HuH-7 (cell line): ENCODE measurements around the gene CCDC88C.
A peak's percentile ranks its signal among the peaks of the same experiment; 100 is the strongest.
"Not testable (repeated sequence)": the region's sequence is repeated elsewhere in the genome, so short reads cannot be mapped to it uniquely, and the experiment has no call there.

Source experiments
- DNase-seq: peaks from one replicate; pipeline ENCODE4 v3.0.0; 2011; ENCODE audit warnings: low spot score

CCDC88C gene

DNA sequence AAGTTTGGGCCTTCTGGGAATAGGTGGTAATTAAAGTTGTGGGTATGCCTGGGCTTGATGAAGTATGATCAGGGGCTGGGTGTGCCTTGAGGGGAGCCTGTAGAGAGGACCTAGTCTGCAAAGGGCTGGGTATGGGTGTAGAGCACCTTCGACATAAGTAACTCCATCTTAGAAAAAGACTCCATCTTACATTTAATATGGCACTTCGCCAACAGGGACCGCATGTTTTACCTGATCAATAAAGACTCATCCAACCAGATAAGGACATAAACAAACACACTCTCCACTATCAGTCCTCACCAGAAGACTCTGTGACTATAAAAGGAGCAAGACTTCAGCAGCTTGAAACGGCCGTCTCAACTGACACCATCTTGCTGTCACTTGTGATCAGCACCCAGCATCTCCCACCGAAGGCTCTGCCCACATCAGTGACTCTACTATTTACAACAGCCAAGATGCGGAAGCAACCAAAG lies 149.6 kb downstream of the CCDC88C start:
- no peak for DNase-seq

DNA sequence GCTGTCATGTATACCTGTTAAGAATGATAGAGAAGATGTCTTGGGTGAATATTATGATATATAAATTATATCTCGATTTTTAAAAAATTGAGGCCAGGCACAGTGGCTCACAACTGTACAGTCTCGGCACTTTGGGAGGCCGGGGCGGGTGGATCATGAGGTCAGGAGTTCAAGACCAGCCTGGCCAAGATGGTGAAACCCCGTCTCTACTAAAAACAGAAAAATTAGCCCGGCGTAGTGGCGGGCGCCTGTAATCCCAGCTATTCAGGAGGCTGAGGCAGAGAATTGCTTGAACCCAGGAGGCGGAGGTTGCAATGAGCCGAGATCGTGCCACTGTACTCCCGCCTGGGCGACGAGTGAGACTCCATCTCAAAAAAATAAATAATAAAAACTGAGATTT lies 151.3 kb downstream of the CCDC88C start:
- DNase-seq: not testable (repeated sequence)

DNA sequence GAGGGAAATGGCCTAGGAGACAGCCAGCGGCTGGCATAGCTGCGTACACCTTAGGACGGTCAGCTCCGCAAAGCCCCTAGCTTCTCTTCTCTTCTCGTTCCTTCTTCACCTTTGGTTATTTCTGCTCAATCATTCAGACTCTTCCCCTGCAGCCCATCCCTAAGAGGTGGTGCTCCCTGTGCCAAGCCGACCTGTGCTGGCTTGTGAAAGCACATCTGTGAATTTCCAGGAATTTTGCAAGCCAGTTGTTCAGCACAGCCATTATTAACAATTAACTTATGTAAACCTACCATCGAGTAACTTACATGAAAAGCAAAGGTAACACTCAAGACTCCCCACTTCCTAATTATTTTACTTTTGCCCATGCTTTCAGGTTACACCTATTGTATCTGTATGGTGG lies 152.2 kb downstream of the CCDC88C start:
- DNase-seq: no peak

DNA sequence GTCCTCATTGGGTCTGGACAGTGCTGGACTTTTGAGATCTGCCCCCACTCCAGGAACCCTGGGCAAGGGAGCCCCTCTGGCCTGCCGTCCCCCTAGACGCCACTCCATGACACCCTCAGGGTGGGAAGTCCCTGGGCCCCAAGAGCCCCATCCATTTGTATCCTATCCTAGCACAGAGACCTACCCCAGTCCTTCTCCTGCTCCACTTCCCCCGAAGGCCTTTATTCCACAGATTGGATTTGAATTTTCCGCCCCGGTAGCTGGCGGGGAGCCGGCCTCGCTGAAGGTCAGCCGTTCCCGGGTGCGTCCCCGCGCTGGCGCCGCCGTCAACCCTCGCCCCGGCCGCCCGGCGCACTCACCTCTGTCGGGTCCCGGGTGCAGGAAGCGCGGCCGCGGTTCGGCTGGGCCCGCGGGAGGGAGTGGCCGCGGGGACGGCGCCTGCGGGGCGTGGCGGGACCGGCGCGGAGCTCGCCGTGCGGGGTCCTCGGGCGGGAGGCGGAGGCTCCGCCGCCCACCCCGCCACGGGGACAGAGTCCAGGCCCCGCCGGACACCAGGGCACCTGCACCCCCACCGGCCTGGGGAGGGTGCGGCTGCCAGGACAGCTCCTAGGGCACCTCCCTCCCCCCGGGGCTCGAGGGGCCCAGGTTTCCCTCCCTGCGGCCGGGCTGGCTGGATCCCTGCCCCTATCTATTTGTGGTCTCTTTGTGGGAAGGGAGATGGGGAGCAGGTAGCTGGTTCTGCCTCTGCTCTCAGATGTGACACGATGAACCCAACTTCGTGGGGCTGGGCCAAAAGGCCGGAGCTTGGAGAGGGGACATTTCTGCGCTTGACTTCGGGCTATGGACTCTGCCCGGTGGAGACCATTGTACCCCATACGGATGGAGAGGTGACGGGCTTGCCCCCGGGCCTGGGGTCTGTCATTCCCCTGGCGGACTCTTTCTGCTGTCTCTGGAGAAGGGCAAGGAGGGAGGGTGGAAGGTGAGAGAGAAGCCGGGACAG lies 153.2 kb downstream of the CCDC88C start:
- no peak for DNase-seq

DNA sequence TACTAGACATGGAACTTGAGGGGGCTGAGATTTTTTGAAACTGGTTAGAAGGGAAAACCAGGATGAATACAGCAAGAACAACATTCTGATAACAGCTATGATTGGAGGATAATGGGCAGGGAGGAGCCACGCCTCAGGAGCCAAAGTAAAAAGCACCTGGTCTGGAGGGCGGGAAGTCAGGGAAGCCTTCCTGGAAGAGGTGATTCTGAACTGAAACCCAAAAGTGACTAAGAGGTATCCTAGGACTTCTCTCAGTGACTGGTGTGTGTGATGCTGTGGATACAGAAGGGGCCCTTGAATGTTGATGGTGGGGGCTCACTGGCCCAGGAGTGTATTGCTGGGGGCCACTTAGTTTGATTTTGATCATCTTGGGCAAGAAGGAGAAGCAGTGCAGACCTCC lies 154.3 kb downstream of the CCDC88C start:
- DNase-seq: no peak

DNA sequence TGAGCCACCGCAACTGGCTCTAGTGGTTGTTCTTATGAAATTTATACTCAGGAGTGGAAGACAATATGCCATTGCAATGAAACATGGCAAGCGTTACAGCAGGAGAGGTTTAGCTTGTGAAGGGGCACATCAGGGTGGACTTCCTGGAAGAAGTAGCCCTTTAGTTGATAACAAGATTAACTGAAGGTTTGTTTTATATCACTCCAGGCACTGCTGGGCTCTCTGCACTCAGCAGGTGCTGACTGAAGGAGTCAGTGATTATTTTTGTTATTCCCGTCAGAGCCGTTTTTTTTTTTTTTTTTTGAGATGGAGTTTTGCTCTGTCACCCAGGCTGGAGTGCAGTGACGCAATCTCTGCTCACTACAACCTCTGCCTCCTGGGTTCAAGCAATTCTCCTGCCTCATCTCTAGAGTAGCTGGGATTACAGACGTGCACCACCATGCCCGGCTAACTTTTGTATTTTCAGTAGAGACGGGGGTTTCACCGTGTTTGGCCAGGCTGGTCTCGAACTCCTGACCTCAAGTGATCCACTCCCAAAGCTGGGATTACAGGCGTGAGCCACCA lies 155.6 kb downstream of the CCDC88C start:
- DNase-seq: no peak

DNA sequence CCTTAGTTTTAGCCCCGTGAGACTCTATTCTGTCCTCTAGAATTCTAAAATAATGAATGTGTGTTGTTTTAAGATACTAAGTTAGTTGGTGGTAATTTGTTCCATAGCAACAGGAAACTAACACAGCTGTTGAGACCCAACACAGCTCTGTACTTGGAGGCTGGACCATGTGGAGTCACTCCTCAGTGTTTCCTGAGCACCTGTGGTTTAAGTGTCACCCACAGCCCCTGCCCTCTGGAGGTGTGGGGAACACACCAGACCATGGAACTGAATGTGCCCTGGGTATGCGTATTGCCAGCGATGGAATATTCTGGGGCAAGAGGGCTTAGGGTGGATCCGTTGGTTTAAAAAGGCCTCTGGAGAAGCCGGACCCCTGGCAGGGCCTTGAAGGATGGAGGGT lies 156.5 kb downstream of the CCDC88C start:
- no peak for DNase-seq

DNA sequence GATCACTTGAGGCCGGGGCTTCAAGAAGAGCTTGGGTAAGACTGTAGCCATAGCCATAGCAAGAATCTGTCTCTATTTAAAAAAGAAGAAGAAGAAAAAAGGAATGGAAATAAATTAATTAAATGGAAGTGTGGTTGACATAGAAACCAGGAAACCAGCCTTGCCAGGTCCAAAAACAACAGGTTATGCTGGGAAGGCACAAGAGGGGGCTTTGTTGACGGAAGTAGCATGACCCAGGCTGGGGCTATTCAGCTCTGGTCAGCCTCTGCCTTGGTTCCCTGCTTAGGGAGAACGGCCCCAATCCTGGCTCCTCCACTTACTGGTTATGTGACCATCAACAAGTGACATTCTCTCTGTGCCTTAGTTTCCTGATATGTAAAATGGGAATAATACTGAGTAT lies 158.7 kb downstream of the CCDC88C start:
- DNase-seq: no peak

DNA sequence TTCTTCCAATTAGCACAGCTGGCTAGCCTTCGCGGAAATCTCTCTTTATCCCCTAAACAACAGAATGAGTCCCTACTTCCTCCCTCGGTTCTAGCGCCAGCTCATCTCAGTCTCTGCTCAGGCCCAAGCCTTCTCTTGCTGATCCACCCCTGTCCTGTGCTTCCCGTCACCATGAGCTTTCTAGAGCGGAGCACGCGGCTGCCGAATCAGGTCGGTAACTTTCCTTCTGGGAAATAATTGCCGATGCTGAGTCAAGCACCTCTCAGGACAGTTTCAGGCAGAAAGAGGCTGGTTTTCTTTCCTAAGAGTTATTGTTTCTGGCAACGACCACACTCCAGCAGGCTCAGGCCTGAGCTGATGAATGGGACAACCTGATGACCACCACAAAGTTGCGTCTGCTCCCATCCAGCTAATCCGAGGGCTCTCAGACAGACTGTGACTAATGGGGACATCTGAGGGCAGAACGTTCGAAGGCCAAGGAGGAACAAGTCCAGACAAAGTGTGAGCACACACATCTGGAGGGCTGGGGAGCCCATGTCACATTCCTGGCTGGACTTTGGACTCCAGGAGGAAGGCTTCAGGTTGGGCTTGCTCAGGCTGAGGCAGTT lies 159.5 kb downstream of the CCDC88C start:
- DNase-seq: no peak

DNA sequence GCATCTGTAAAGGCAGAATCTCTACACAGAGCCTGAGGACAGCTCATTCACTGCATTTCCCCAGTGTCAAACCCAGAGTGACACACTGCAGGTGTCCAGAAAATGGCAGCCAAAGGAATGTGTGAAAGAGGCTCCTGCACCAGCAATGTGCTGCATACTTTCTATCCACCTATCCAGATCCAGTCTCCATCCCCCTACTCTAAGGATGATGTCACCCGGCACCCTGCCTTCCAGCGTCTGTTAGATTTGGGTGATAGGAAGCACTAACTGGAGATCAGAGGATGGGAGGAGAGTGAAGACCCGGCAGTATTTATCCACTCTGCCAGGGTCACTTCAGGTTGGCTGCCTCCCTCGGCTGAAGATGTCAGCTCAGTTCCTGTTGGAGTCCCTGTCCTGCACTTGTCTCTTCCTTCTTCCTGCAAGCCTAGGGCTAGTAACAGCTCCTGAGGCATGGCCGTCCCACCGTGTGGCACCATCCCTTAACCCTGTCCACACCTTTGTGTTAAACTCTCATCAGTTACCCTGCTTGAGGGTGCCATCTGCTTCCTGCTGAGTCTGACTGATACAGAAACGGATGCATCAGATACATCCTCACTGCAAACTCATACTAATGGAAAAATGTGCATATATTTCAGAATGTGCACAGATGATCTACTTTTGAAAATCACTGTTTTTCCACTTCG lies 160.2 kb downstream of the CCDC88C start:
- no peak for DNase-seq

DNA sequence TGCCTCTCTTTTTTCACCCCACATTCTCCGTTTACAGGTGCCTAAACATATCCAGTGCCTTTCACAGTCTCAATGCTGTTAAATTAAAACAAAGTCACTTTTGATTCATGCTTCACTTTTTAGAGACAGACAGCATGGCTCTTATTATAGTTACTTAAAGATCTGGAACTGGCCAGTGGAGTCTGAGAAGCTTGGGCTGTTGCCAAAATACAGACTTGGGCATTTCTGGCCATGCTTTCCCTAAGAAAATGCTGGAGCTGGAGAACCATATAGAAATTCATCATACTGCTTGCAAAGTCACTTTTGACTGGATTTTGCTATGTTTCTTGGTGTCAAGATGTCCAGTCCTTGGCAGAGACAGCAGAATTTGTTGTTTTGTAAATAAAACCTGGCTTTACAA lies 161.0 kb downstream of the CCDC88C start:
- DNase-seq: no peak

DNA sequence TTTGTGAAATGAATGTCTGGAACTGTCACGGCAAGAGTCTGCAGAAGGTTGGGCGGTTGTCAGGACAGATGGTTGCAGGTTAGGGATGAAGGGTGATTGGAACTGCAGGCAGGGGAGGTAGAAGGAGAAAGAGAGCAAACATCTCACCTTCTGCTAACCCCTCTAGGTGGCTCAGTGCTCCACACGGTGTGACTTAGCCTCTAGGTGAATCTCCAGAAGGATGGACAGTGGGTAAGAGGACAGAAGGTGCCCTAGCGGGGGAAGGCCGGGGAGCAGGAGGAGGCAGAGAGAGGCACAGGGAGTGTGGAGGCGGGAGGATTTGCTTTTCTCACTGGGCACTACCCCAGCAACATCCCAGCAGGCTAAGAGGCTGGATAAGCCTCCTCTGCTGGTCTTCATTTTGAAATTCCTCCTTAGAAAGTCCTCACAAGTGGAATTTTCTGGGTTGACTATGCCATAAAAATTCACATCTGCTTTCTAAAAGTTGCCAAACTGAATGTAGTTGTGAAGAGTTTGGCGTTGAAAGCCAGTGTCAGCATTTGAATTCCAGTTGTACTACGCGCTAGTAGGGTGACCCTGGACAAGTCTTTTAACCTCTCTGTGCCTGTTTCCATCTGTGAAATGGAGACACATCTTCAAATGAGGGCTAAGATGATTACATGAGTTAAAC lies 162.5 kb downstream of the CCDC88C start:
- DNase-seq: no peak

DNA sequence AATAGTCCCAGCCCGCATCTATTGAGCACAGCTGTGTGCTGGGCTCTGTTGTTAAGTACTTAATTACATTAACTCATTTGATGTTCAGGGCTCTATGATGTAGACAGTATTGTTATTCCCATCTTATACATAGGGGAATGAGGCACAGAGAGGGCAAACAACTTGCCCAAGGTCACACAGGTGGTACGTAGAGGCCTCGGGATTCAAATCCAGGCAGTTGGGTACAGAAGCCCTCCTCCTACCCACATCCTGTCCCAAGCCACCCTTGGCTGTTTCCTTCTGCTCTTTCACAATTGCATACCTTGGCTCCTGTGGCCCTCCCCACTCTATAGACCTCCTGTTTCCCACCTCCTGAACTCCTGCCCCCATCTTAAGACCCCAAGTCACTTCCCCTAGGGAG lies 163.2 kb downstream of the CCDC88C start:
- no peak for DNase-seq

DNA sequence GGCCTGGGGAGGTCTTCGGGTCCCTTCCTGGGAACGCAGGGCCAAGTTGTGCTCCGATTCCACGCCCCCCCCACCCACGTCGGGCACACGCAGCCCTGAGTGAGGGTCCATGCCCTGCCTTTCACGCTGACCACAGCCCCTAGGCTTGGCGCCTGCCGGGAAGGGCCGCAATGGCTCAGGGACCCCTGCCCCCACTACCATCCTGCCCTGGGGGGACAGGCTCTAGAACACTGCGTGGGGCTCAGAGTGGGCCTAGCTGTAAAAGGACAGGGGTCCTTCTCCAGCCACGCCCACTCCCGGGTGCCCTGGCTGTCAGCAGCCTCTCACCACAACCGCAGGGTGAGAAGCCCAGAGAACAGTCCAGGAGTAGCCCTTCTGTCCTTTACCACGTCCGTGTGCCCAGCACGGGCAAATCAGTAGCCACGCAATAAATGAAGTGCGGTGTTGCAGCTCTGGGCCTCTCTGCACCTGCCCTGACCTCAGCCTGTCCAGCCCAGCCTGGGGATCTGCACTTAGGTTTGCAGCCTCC lies 163.8 kb downstream of the CCDC88C start:
- no peak for DNase-seq

DNA sequence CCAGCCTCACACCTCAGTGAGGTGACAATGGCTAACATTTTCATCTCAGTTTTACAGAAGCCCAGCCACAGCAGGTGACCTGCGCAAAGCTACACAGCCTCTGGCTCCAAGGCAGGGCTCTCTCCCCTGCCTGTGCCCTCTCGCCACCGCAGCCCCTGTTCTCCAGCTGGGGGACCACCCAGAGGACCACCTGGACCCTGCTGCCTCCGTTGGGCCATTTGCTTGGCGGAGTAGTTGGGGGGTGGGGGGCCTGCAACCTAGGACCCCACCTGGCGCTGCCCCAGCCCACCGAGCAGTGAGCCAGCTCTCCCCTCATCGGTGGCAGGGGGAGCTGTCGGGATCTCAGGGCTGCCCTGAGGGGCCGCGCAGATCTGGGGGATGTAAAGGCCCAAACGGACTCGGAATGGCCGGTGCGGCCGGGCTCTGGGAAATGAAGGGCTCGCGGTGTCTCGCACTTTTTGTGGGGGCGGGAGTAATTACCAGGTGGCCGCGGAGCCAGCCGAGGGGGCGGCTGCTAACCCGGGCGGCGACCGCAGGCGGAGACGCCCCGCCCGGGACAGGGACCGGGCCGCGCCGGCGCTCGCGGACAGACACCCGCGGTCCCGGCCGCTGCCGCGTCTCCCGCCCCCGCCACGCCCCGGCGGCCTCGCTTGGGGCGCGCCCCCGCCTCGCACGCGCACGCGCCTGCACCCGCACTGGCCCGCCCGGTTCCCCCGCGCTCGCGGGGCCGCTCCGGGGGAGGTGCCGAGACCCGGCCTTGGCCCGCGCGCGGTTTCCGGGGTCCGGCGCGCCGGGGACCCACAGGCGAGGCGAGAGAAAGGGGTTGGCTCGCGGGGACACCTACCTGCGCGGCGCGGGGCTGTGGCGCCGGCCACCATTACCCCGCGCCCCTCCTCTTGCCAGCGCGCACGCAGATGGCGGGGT lies 164.5 kb downstream of the CCDC88C start:
- DNase-seq: peak; percentile 41

DNA sequence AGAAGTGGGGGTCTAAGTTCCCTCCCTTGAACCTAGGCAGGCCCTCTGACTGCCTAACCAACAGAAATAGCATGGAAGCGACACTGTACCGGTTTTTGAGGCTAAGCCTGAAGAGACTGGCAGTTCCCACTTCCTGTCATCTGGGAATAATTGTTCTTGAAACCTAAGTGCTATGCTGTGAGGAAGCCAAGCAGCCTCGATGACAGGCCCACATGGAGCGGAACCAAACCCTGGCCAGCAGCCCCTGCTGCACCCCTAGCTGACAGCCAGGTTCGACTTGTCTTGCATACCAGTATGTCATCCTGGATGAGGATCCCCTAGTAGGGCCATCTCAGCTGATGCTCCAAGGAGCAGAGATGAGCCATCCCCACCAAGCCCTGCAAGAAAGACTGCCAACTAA lies 166.7 kb downstream of the CCDC88C start:
- no peak for DNase-seq

DNA sequence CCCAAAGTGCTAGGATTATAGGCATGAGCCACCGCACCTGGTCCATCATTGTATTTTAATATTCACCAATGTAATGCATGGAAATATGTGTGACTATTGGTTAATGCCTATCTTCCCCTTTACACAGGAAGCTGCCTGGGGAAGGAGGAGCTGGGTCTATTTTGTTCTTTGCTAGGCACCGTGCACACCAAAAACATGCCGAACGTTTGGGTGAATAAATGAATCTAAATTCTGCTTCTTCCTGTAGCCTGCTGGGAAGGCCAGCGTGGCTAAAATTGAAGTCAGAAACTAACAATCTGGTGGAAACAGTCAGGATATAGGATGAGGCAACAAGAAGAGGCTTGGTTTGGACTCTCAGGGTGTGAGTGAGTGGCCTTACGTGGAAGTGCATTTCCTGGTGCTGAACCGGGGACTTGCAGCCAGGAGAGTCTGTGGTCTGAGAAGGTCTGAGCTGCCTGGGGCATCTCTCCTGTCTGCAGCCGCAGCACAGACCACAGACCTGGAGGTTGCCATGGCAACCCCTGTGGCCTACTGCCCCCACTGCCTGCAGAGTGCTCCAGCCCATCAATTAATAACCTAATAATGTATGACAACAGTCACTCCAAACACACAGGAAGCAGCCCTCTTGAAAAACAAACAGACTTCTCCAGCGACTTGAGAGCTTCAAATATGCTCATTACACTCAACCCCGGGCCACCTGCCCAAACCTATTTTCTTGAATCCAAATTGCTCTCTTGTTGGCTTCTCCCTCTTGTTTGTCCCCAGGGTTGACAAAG lies 167.6 kb downstream of the CCDC88C start:
- DNase-seq: no peak

DNA sequence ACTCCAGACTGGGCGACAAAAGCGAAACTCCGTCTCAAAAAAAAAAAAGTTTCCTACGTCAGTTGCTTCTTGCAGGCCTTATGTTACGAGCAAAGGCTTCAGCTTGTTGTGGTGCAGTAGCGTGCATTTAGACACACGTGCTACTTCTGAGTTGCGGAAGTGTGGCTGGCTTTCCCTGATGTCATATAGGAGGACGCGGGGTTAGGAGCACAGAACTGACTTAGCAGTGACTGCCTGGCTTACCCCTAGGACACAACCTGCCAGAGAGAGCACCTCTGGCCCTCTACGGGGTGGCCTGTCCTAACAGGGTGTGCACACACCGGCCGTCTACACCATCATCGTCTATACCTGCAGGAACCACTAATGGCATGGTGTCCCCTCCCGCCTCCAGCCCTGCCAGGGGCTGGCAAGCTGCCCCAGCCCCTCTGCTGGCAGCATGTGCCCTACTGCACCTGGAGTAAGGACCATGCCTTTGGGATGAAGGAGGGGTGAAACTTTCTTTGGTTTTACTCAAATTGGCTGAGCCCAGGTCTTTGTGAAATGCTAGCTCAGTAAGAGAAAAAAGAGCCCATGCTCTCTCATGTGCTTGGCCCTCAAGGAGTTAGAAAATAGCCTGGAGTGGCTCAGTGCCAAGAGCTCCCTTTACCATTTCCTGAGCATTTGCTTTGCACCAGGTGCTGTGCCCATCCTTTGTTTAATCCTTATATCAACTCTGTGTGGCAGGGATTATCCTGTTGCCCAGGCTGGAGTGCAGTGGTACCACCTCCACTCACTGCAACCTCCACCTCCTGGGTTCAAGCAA lies 171.4 kb downstream of the CCDC88C start:
- DNase-seq: no peak

DNA sequence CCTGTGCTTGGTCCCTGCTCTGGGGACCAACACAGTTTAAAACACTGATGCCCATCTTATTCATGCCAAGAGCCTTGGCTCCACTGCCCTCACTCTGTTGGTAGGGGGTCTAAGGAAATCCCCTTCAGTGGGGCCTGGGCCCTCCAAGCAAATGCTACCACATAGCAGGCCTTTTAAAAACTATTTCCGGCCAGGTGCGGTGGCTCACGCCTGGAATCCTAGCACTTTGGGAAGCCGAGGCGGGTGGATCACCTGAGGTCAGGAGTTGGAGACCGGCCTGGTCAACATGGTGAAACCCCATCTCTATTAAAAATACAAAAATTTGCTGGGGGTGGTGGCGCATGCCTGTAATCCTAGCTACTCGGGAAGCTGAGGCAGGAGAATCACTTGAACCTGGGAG lies 172.0 kb downstream of the CCDC88C start:
- not testable (repeated sequence) for DNase-seq
